Esophagus squamous epithelium (tissue), 4 donors: ENCODE data around the gene CCM2.

Experiments
- POLR2A ChIP-seq, 4 donors: fragments of 450-650 bp; IDR thresholded peaks; one replicate each; pipeline ENCODE4 v1.6.1; 2017; ENCODE audit warnings: antibody characterized with exemption in 4 of 4, mild to moderate bottlenecking in 4 of 4, moderate library complexity in 3 of 4
- TF ChIP-seq, protein P1 (sequence below), 6 experiments: fragments of 450-650 bp in 4 of 6; fragments of 200-600 bp in 2 of 6; sonication (generic) in 2 of 6; IDR thresholded peaks; one replicate each; pipeline ENCODE4 v1.5.1; 2016 to 2019; ENCODE audit warnings: antibody characterized with exemption in 6 of 6, mild to moderate bottlenecking in 4 of 6, moderate library complexity in 4 of 6

GRCh38 chr7:45028920-45029344 lies 28.9 kb downstream of the CCM2 start:
- TF ChIP-seq, protein P1, sequence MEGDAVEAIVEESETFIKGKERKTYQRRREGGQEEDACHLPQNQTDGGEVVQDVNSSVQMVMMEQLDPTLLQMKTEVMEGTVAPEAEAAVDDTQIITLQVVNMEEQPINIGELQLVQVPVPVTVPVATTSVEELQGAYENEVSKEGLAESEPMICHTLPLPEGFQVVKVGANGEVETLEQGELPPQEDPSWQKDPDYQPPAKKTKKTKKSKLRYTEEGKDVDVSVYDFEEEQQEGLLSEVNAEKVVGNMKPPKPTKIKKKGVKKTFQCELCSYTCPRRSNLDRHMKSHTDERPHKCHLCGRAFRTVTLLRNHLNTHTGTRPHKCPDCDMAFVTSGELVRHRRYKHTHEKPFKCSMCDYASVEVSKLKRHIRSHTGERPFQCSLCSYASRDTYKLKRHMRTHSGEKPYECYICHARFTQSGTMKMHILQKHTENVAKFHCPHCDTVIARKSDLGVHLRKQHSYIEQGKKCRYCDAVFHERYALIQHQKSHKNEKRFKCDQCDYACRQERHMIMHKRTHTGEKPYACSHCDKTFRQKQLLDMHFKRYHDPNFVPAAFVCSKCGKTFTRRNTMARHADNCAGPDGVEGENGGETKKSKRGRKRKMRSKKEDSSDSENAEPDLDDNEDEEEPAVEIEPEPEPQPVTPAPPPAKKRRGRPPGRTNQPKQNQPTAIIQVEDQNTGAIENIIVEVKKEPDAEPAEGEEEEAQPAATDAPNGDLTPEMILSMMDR (IDR thresholded peaks at IDR 0.05): no peak
- no peak for TF ChIP-seq POLR2A (IDR thresholded peaks at IDR 0.05)
